ENCODE data around the gene TMEM132E.

The TMEM132E gene

DNA sequence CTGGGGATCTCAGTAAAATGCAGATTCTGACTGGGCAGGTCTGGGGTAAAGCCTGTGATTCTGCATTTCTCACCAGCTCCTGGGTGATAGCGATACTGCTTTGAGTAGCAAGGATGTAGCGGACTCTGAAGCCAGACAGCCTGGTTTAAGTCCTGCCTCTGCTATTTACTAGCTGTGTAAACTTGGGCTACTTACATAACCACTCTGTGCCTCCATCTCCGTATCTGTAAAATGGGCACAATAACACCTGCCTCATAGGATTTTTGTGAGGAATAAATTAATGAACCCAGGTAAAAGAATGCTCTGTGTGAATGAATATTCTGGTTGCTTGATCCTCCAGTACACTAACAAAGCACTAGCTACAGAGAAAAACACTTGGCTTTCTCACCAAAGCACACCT is 54.4 kb downstream of the TMEM132E start:
- H3K4me1 ChIP-seq (ENCODE audit: control insufficient read depth, insufficient read depth, low read length): no peaks in the 10 kb centered on the region
- H3K27ac ChIP-seq (ENCODE audit: low read depth, low read length): no peak overlapping the region
- no peaks in the 10 kb centered on the region for H3K36me3 ChIP-seq (ENCODE audit: control insufficient read depth, insufficient read depth, low read length)
- H3K27me3 ChIP-seq (ENCODE audit: control insufficient read depth, insufficient read depth, low read length): peaks cover 16% of the 10 kb centered on the region
- no peak overlapping the region for H3K9ac ChIP-seq (ENCODE audit: low read length)
- H3K4me3 ChIP-seq (ENCODE audit: low read length): no peak overlapping the region

DNA sequence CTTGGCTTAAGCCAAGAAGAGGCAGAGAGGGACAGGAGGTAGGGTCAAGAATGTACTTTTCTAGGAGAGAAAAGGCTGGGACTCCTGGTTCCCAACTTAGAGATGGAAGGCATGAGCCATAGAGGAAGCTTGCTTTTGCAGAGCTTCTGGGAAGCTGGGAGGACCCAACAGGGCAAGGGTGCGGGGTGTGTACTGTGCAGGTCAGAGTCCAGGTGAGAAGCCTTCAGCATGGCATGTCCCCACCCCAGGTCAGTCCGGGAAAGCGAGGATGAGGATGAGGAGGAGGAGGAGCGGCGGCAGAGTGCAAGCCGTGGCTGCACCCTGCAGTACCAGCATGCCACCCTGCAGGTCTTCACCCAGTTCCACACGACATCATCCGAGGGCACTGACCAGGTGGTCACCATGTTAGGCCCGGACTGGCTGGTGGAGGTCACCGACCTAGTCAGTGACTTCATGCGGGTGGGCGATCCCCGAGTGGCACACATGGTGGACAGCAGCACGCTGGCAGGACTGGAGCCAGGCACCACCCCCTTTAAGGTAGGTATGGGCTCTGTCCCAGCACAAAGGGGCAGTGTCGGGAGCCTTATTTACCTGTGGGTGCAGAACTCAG is 55.3 kb downstream of the TMEM132E start:
- H3K36me3 ChIP-seq (ENCODE audit: control insufficient read depth, insufficient read depth, low read length): no peaks in the 10 kb centered on the region
- H3K4me3 ChIP-seq (ENCODE audit: low read length): no peak overlapping the region
- H3K4me1 ChIP-seq (ENCODE audit: control insufficient read depth, insufficient read depth, low read length): no peaks in the 10 kb centered on the region
- H3K27me3 ChIP-seq (ENCODE audit: control insufficient read depth, insufficient read depth, low read length): peaks cover 16% of the 10 kb centered on the region
- no peak overlapping the region for H3K27ac ChIP-seq (ENCODE audit: low read depth, low read length)
- no peak overlapping the region for H3K9ac ChIP-seq (ENCODE audit: low read length)

DNA sequence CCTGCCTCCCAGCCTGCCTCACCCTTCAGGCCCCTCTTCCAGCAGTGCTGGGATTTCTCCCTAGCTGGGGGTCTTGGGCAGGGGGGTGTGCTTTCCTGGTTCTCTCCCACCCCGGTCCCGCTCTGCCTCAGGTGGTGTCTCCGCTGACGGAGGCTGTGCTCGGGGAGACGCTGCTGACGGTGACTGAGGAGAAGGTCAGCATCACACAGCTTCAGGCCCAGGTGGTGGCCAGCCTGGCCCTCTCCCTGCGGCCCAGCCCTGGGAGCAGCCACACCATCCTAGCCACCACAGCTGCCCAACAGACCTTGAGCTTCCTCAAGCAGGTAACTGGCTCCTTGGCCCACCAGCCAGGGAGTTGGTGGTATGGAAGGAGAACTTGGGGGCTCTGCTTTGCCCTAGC is 56.5 kb downstream of the TMEM132E start:
- Histone ChIP-seq H3K4me1 (ENCODE audit: control insufficient read depth, insufficient read depth, low read length) (no peaks in the 10 kb centered on the region), H3K9ac (ENCODE audit: low read length) (no peak overlapping the region), H3K4me3 (ENCODE audit: low read length) (no peak overlapping the region), H3K36me3 (ENCODE audit: control insufficient read depth, insufficient read depth, low read length) (no peaks in the 10 kb centered on the region), H3K27me3 (ENCODE audit: control insufficient read depth, insufficient read depth, low read length) (peaks cover 16% of the 10 kb centered on the region), H3K27ac (ENCODE audit: low read depth, low read length) (no peak overlapping the region)

DNA sequence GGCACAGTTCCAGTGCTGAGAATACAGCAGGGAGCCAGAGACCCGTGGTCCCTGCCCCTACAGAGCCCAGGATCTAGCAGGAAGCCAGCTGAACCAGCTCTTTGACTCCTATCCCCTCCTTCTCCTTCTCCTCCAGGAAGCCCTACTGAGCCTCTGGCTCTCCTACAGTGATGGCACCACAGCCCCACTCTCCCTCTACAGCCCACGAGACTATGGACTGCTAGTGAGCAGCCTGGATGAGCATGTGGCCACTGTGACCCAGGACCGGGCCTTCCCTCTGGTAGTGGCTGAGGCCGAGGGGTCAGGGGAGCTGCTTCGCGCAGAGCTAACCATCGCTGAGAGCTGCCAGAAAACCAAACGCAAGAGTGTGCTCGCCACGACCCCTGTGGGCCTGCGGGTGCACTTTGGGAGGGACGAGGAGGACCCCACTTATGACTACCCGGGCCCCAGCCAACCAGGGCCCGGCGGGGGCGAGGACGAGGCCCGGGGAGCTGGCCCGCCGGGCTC is 57.7 kb downstream of the TMEM132E start:
- Histone ChIP-seq H3K4me3 (ENCODE audit: low read length) (no peak overlapping the region), H3K36me3 (ENCODE audit: control insufficient read depth, insufficient read depth, low read length) (no peaks in the 10 kb centered on the region), H3K27me3 (ENCODE audit: control insufficient read depth, insufficient read depth, low read length) (peaks cover 14% of the 10 kb centered on the region), H3K27ac (ENCODE audit: low read depth, low read length) (no peak overlapping the region), H3K9ac (ENCODE audit: low read length) (no peak overlapping the region), H3K4me1 (ENCODE audit: control insufficient read depth, insufficient read depth, low read length) (no peaks in the 10 kb centered on the region)

DNA sequence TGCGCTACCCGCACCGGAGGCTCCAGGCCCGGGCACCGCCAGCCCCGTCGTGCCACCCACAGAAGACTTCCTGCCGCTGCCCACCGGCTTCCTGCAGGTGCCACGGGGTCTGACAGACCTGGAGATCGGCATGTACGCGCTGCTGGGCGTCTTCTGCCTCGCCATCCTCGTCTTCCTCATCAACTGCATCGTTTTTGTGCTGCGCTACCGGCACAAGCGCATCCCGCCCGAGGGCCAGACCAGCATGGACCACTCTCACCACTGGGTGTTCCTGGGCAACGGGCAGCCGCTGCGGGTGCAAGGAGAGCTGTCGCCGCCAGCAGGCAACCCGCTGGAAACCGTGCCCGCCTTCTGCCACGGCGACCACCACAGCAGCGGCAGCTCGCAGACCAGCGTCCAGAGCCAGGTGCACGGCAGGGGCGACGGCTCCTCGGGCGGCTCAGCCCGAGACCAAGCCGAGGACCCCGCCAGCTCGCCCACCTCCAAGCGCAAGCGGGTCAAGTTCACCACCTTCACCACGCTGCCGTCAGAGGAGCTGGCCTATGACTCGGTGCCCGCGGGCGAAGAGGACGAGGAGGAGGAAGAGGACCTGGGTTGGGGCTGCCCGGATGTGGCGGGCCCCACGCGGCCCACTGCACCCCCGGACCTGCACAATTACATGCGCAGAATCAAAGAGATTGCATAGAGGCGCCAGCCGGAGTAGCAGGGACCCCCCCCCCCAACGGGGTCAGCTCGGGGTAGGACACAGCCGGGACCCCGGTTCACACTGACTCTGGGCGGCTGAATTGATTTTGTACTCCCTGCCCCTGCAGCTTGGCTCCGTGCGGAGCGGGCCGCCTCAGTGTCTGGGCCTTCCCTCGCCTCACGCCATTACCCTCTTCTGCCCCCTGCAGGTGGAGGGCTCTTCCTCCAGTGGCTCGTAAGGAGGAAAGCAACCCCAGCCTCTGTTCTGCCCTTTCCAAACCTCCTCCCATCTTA is 58.5 kb downstream of the TMEM132E start:
- Histone ChIP-seq H3K27me3 (ENCODE audit: control insufficient read depth, insufficient read depth, low read length) (peaks cover 8% of the 10 kb centered on the region), H3K9ac (ENCODE audit: low read length) (no peak overlapping the region), H3K4me3 (ENCODE audit: low read length) (peak overlapping the region; percentile 55), H3K36me3 (ENCODE audit: control insufficient read depth, insufficient read depth, low read length) (no peaks in the 10 kb centered on the region), H3K27ac (ENCODE audit: low read depth, low read length) (no peak overlapping the region), H3K4me1 (ENCODE audit: control insufficient read depth, insufficient read depth, low read length) (no peaks in the 10 kb centered on the region)

DNA sequence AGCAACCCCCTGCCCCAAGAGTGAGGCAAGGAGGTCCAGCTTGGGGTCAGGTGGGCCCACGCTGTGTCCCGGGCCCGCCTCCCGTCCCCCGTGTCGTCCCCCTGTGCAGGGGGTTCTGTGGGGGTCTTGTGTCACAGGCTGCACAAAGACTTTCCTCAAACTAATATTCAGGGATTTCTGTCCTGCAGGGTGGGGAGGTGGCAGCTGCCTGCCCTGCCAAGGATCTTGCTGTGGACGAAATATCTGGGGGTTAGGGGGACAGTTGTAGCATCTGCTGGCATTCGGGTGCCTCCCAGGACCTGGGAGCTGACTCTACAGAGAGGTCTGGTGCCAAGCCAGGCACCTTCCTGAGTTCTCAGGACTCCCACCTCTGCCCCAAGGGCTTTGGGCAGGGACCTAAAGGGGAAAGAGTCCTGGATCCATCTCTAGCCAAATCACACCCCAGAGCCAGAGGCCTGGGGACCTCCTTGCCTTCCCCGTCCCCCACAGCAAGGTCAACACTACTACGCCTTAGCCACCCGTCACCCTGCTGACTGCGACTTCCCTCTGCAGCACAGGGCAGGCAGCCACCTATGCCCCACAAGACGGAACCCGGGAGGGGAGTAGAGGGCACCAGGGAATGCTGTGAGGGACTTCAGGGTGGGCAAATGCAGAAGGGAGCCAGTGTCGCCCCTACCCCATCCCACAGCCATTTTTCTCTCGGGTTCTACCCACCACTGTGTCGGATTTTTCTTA is 59.3 kb downstream of the TMEM132E start:
- H3K4me1 ChIP-seq (ENCODE audit: control insufficient read depth, insufficient read depth, low read length): no peaks in the 10 kb centered on the region
- no peaks in the 10 kb centered on the region for H3K36me3 ChIP-seq (ENCODE audit: control insufficient read depth, insufficient read depth, low read length)
- peaks cover 8% of the 10 kb centered on the region for H3K27me3 ChIP-seq (ENCODE audit: control insufficient read depth, insufficient read depth, low read length)
- no peak overlapping the region for H3K9ac ChIP-seq (ENCODE audit: low read length)
- no peak overlapping the region for H3K4me3 ChIP-seq (ENCODE audit: low read length)
- H3K27ac ChIP-seq (ENCODE audit: low read depth, low read length): no peak overlapping the region

DNA sequence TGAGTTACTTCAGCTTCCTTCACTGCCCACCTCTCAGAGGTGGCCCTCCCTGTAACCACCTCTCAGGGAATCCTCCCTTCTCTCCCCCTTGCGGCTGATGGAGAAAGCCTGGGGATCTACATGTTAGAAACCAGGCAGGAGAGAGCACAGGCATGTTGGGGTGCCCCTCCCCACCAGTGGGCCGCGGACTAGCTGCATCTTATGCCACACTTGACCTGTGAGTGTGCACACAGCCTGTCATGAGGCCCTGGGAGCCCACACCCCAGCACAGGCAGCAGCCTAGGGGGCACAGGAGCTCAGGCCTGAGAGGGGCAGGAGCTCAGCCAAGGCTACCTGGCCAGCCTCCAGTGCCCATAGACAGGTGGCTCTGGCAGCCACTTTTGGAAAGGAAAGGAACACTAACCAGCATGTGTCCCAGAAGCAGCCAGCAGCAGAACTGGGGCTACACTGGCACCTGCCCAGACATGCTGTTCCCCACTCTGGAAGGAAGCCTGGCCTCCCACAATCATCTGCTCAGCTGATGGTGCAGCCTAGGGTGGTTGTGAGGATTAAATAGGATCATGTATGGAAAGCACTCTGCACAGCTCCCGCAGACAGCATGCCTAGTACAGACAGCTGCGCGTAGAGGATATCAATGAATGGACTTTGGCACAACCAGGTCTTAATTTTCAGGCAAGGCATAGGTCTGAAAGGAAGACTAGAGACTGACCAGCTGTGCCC is 60.5 kb downstream of the TMEM132E start:
- Histone ChIP-seq H3K36me3 (ENCODE audit: control insufficient read depth, insufficient read depth, low read length) (no peaks in the 10 kb centered on the region), H3K9ac (ENCODE audit: low read length) (no peak overlapping the region), H3K27me3 (ENCODE audit: control insufficient read depth, insufficient read depth, low read length) (peaks cover 8% of the 10 kb centered on the region), H3K27ac (ENCODE audit: low read depth, low read length) (no peak overlapping the region), H3K4me1 (ENCODE audit: control insufficient read depth, insufficient read depth, low read length) (no peaks in the 10 kb centered on the region), H3K4me3 (ENCODE audit: low read length) (no peak overlapping the region)

- no peaks in the 10 kb centered on the region for H3K36me3 ChIP-seq (ENCODE audit: control insufficient read depth, insufficient read depth, low read length)
- H3K4me1 ChIP-seq (ENCODE audit: control insufficient read depth, insufficient read depth, low read length): no peaks in the 10 kb centered on the region
- H3K27me3 ChIP-seq (ENCODE audit: control insufficient read depth, insufficient read depth, low read length): peaks cover 6% of the 10 kb centered on the region
Observed at GRCh38 chr17:34641368-34641767, 62.0 kb downstream of the TMEM132E start.

GRCh38 chr17:34644941-34645550 is 65.7 kb downstream of the TMEM132E start:
- no peaks in the 10 kb centered on the region for H3K27me3 ChIP-seq (ENCODE audit: control insufficient read depth, insufficient read depth, low read length)
- no peak overlapping the region for H3K9ac ChIP-seq (ENCODE audit: low read length)
- H3K27ac ChIP-seq (ENCODE audit: low read depth, low read length): no peak overlapping the region
- H3K4me1 ChIP-seq (ENCODE audit: control insufficient read depth, insufficient read depth, low read length): no peaks in the 10 kb centered on the region
- H3K4me3 ChIP-seq (ENCODE audit: low read length): no peak overlapping the region
- no peaks in the 10 kb centered on the region for H3K36me3 ChIP-seq (ENCODE audit: control insufficient read depth, insufficient read depth, low read length)

More at GRCh38 chr17:34641368-34641767, 62.0 kb downstream of the TMEM132E start:
- Histone ChIP-seq H3K9ac (ENCODE audit: low read length) (no peak overlapping the region), H3K4me3 (ENCODE audit: low read length) (no peak overlapping the region), H3K27ac (ENCODE audit: low read depth, low read length) (no peak overlapping the region)

GRCh38 chr17:34645594-34645993 is 66.2 kb downstream of the TMEM132E start:
- Histone ChIP-seq H3K4me3 (ENCODE audit: low read length) (no peak overlapping the region), H3K36me3 (ENCODE audit: control insufficient read depth, insufficient read depth, low read length) (no peaks in the 10 kb centered on the region), H3K9ac (ENCODE audit: low read length) (no peak overlapping the region), H3K4me1 (ENCODE audit: control insufficient read depth, insufficient read depth, low read length) (no peaks in the 10 kb centered on the region), H3K27me3 (ENCODE audit: control insufficient read depth, insufficient read depth, low read length) (no peaks in the 10 kb centered on the region), H3K27ac (ENCODE audit: low read depth, low read length) (no peak overlapping the region)

DNA sequence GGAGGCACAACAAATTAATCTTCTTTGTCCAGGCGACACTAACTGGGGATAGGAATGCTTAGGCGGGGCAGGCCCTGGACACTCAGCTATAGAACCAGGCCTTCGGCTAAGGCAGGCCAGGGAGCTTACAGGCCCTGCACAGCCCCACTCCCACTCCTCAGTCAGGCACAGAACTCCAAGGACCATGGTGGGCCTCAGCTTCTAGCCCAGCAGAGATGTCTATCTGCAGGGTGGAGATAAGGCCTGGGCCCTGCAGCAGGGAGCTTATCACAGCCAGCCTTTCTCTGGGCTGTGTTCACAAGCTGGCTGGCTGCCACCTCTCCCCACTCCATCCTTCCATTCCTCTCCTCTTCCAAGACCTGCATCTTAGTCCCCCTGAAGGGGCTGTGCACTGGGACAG is 68.1 kb downstream of the TMEM132E start:
- Histone ChIP-seq H3K27me3 (ENCODE audit: control insufficient read depth, insufficient read depth, low read length) (no peaks in the 10 kb centered on the region), H3K36me3 (ENCODE audit: control insufficient read depth, insufficient read depth, low read length) (no peaks in the 10 kb centered on the region), H3K9ac (ENCODE audit: low read length) (no peak overlapping the region), H3K4me1 (ENCODE audit: control insufficient read depth, insufficient read depth, low read length) (no peaks in the 10 kb centered on the region), H3K4me3 (ENCODE audit: low read length) (no peak overlapping the region), H3K27ac (ENCODE audit: low read depth, low read length) (no peak overlapping the region)

All from rectal smooth muscle tissue (tissue), 1 donor.